Osteocyte (in vitro differentiated cells): ENCODE data around the gene YJEFN3. TPM values are rescaled to one million over a fixed set of nuclear protein-coding genes. Genes with fewer than 3 reads are reported as not detected.

ENCODE experiments used
- DNase-seq: peaks from one replicate; pipeline ENCODE4 v3.0.0; 2021; ENCODE audit warnings: mixed read lengths; ENCODE audit not compliant: unreplicated experiment; ENCODE audit errors: extremely low spot score
- H3K27ac Mint-ChIP-seq: one replicate; pipeline ENCODE4 v1.8.0; 2021; ENCODE audit warnings: mild to moderate bottlenecking, mixed read lengths; ENCODE audit not compliant: unreplicated experiment
- H3K27me3 Mint-ChIP-seq: one replicate; pipeline ENCODE4 v1.8.0; 2021; ENCODE audit warnings: mixed read lengths; ENCODE audit not compliant: unreplicated experiment
- H3K36me3 Mint-ChIP-seq: one replicate; pipeline ENCODE4 v1.8.0; 2021; ENCODE audit warnings: mixed read lengths; ENCODE audit not compliant: unreplicated experiment
- H3K4me1 Mint-ChIP-seq: one replicate; pipeline ENCODE4 v1.8.0; 2021; ENCODE audit warnings: mixed read lengths; ENCODE audit not compliant: unreplicated experiment
- H3K4me3 Mint-ChIP-seq: one replicate; pipeline ENCODE4 v1.8.0; 2021; ENCODE audit warnings: mild to moderate bottlenecking, moderate library complexity, mixed read lengths; ENCODE audit not compliant: unreplicated experiment
- H3K9me3 Mint-ChIP-seq: one replicate; pipeline ENCODE4 v1.8.0; 2021; ENCODE audit warnings: mixed read lengths; ENCODE audit not compliant: unreplicated experiment
- total RNA-seq: library from RNA; stranded (reverse); gene quantifications from 2 replicates; pipeline ENCODE4 v1.2.1, GENCODE V29; 2021
- TF ChIP-seq, protein P1 (sequence below): fragments of 200-600 bp; sonication (generic); IDR thresholded peaks from 2 replicates; pipeline ENCODE4 v1.5.0; 2021; ENCODE audit warnings: antibody characterized with exemption, mild to moderate bottlenecking, moderate library complexity

The YJEFN3 gene
- total RNA-seq, 1 donor from 2014 or later, result 6.1 TPM

- DNase-seq, result no peak
- Mint-ChIP-seq H3K4me3 (no peak overlapping the region), H3K36me3 (no peaks in the 10 kb centered on the region), H3K27ac (no peak overlapping the region), H3K27me3 (no peaks in the 10 kb centered on the region), H3K9me3 (no peaks in the 10 kb centered on the region), H3K4me1 (peaks cover 5% of the 10 kb centered on the region)
- TF ChIP-seq, protein P1, sequence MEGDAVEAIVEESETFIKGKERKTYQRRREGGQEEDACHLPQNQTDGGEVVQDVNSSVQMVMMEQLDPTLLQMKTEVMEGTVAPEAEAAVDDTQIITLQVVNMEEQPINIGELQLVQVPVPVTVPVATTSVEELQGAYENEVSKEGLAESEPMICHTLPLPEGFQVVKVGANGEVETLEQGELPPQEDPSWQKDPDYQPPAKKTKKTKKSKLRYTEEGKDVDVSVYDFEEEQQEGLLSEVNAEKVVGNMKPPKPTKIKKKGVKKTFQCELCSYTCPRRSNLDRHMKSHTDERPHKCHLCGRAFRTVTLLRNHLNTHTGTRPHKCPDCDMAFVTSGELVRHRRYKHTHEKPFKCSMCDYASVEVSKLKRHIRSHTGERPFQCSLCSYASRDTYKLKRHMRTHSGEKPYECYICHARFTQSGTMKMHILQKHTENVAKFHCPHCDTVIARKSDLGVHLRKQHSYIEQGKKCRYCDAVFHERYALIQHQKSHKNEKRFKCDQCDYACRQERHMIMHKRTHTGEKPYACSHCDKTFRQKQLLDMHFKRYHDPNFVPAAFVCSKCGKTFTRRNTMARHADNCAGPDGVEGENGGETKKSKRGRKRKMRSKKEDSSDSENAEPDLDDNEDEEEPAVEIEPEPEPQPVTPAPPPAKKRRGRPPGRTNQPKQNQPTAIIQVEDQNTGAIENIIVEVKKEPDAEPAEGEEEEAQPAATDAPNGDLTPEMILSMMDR, result no peak
Measured at GRCh38 chr19:19570571-19570970, 41.9 kb downstream of the YJEFN3 start.

DNA sequence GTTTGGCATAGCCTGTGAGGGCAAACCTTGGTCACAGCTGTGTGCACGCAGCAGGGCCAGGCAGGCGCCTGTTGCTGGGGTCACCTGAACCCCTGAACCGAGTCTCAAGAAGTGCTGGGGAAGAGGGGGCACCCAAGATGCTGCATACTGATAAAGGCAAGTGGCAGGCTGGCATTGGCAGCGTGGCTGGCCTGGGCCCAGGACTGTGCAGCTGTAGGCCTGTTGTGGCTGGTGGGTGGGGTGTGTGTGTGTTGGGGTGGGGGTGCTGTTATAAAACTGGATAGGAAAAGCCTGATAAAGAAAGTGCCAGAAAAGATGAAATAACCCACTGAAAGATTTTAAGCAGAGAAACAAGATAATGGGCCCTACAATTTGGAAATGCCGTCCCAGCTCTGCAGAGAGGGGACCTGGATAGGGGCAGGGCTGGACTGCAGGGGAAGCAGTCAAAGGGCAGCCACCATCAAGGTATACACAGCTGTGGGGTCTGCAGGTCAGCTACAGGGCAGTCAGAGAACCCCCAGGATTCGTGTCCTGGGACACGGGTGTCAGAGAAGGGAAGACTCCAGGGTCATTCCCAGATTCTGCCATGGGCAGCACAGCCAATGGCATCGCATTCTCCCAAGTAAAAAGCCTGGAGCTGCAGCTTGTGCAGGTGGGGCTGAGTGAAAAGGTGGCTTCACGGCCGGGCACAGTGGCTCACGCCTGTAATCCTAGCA is 42.5 kb downstream of the YJEFN3 start:
- H3K4me1 Mint-ChIP-seq, result peaks cover 3% of the 10 kb centered on the region
- no peak overlapping the region for H3K4me3 Mint-ChIP-seq
- TF ChIP-seq, protein P1, result no peak
- no peak overlapping the region for H3K27ac Mint-ChIP-seq
- DNase-seq, result no peak
- H3K36me3 Mint-ChIP-seq, result no peaks in the 10 kb centered on the region
- no peaks in the 10 kb centered on the region for H3K9me3 Mint-ChIP-seq
- H3K27me3 Mint-ChIP-seq, result no peaks in the 10 kb centered on the region

- no peaks in the 10 kb centered on the region for H3K4me1 Mint-ChIP-seq
- TF ChIP-seq, protein P1, result no peak
- H3K27me3 Mint-ChIP-seq, result no peaks in the 10 kb centered on the region
- no peaks in the 10 kb centered on the region for H3K36me3 Mint-ChIP-seq
- no peaks in the 10 kb centered on the region for H3K9me3 Mint-ChIP-seq
- H3K4me3 Mint-ChIP-seq, result no peak overlapping the region
- no peak for DNase-seq
- H3K27ac Mint-ChIP-seq, result no peak overlapping the region
Measured at GRCh38 chr19:19575411-19575810, 46.7 kb downstream of the YJEFN3 start.

GRCh38 chr19:19578252-19578651 is 49.5 kb downstream of the YJEFN3 start:
- Mint-ChIP-seq H3K36me3 (no peaks in the 10 kb centered on the region), H3K4me1 (no peaks in the 10 kb centered on the region), H3K4me3 (no peak overlapping the region), H3K27ac (no peak overlapping the region), H3K9me3 (no peaks in the 10 kb centered on the region), H3K27me3 (no peaks in the 10 kb centered on the region)
- TF ChIP-seq, protein P1, result no peak
- no peak for DNase-seq

DNA sequence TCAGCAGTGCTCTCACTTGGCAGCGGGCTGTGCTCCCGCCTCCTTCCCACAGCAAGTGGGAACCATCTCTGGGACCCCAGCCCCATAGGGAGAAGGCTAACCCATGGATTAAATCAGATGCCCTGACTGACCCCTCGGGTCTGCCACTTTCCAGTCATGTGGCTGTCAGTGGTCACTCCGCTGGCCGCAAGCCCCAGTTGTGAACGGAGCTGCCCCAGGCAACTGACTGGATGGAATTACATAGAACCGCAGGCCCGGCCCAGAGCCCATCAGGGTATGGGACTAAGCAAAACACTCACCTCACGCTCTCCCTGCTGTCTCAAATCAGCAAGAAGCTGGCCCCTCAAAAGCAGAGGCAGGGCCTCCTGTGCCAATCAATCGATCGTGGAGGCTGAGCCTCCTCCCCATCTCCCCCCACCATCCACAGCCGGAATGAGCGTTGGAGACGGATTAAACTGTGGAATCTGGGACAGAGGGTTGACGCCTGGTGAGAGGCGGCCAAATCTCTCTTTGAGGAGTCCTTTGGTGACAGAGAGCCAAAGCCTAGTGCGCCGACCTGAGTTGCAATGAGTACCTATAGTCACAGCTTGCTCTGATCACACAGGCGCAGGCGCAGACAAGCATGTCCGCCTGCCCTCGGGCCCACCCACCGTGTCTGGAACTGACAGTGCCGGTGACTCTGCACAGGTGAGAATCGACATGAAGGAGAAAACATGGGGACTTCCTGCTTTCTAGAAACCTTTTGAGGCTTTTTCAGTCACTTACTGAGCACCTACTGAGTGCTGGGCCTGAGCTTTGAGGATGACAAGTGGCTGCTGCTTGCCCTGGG is 51.0 kb downstream of the YJEFN3 start:
- Mint-ChIP-seq H3K4me1 (no peaks in the 10 kb centered on the region), H3K36me3 (no peaks in the 10 kb centered on the region), H3K9me3 (no peaks in the 10 kb centered on the region), H3K4me3 (no peak overlapping the region), H3K27ac (no peak overlapping the region), H3K27me3 (no peaks in the 10 kb centered on the region)
- no peak for DNase-seq
- TF ChIP-seq, protein P1, result no peak
